Middle frontal gyrus (tissue), 1 donor: ENCODE data around the gene TFDP1.

ENCODE experiments used
- DNase-seq: peaks from one replicate; pipeline ENCODE4 v3.0.0-alpha.2; 2015; ENCODE audit warnings: low spot score; ENCODE audit errors: extremely low spot score

The TFDP1 gene

GRCh38 chr13:113596321-113597200 lies 12.0 kb downstream of the TFDP1 start:
- DNase-seq, result no peak

- DNase-seq, result no peak
These were observed 13.0 kb downstream of the TFDP1 start for GRCh38 chr13:113597391-113598080.

- DNase-seq, result no peak
These were observed 13.5 kb downstream of the TFDP1 start for GRCh38 chr13:113598081-113598410.

GRCh38 chr13:113598481-113598880 lies 13.9 kb downstream of the TFDP1 start:
- DNase-seq, result no peak

GRCh38 chr13:113599391-113599790 lies 14.8 kb downstream of the TFDP1 start:
- no peak for DNase-seq

- no peak for DNase-seq
These were observed 16.9 kb downstream of the TFDP1 start for GRCh38 chr13:113601166-113602070.

- DNase-seq, result no peak
These were observed 17.9 kb downstream of the TFDP1 start for GRCh38 chr13:113602291-113602988.

- DNase-seq, result no peak
These were observed 18.7 kb downstream of the TFDP1 start for GRCh38 chr13:113603116-113603710.

GRCh38 chr13:113604186-113604585 lies 19.6 kb downstream of the TFDP1 start:
- no peak for DNase-seq

GRCh38 chr13:113605461-113605860 lies 20.9 kb downstream of the TFDP1 start:
- no peak for DNase-seq

- DNase-seq, result no peak
These were observed 21.4 kb downstream of the TFDP1 start for GRCh38 chr13:113605866-113606438.

- DNase-seq, result no peak
These were observed 22.7 kb downstream of the TFDP1 start for GRCh38 chr13:113607056-113607888.

GRCh38 chr13:113607889-113608635 lies 23.5 kb downstream of the TFDP1 start:
- DNase-seq, result no peak

GRCh38 chr13:113608967-113609533 lies 24.5 kb downstream of the TFDP1 start:
- DNase-seq, result no peak

GRCh38 chr13:113609616-113610015 lies 25.1 kb downstream of the TFDP1 start:
- no peak for DNase-seq

- no peak for DNase-seq
These were observed 25.7 kb downstream of the TFDP1 start for GRCh38 chr13:113610266-113610665.

- DNase-seq, result no peak
These were observed 27.4 kb downstream of the TFDP1 start for GRCh38 chr13:113611996-113612395.

- no peak for DNase-seq
These were observed 28.1 kb downstream of the TFDP1 start for GRCh38 chr13:113612607-113613006.
